ENCODE results near the gene MPP2. TPM values are rescaled to one million over a fixed set of nuclear protein-coding genes. Genes with fewer than 3 reads are reported as not detected.

MPP2 gene
- total RNA-seq, 1 donor = 0.72 TPM

GRCh38 chr17:43905400-43905984, 1.8 kb downstream of the MPP2 start:
- Histone ChIP-seq H2AFZ (ENCODE audit: low read length) (no peak overlapping the region), H3K9me3 (ENCODE audit: low read depth, low read length) (no peaks in the 10 kb centered on the region), H3K79me2 (ENCODE audit: insufficient read depth, low read length) (no peaks in the 10 kb centered on the region), H3K4me1 (ENCODE audit: insufficient read depth, low read length) (peaks cover 19% of the 10 kb centered on the region), H4K20me1 (ENCODE audit: insufficient read depth, low read length) (no peaks in the 10 kb centered on the region), H3K4me3 (ENCODE audit: insufficient read depth, low read length) (no peak overlapping the region), H3K27ac (ENCODE audit: low read depth, low read length) (no peak overlapping the region), H3K36me3 (ENCODE audit: insufficient read depth, low read length) (no peaks in the 10 kb centered on the region), H3K4me2 (ENCODE audit: insufficient read depth, low read length) (peak overlapping the region; percentile 90), H3K27me3 (ENCODE audit: insufficient read depth, low read length) (peaks cover 39% of the 10 kb centered on the region)
- no peak for DNase-seq (ENCODE audit: insufficient read length, low spot score, missing footprints)
- TF ChIP-seq CTCF (IDR thresholded peaks at IDR 0.05; ENCODE audit: extremely low read depth, low read depth, low read length) = no peak

- H3K79me2 ChIP-seq (ENCODE audit: insufficient read depth, low read length) = no peaks in the 10 kb centered on the region
- peaks cover 15% of the 10 kb centered on the region for H3K4me1 ChIP-seq (ENCODE audit: insufficient read depth, low read length)
- no peak overlapping the region for H3K4me3 ChIP-seq (ENCODE audit: insufficient read depth, low read length)
- H2AFZ ChIP-seq (ENCODE audit: low read length) = no peak overlapping the region
- peaks cover 19% of the 10 kb centered on the region for H3K27me3 ChIP-seq (ENCODE audit: insufficient read depth, low read length)
- H3K4me2 ChIP-seq (ENCODE audit: insufficient read depth, low read length) = no peak overlapping the region
- no peak for TF ChIP-seq CTCF (IDR thresholded peaks at IDR 0.05; ENCODE audit: extremely low read depth, low read depth, low read length)
- DNase-seq (ENCODE audit: insufficient read length, low spot score, missing footprints) = no peak
- H4K20me1 ChIP-seq (ENCODE audit: insufficient read depth, low read length) = no peaks in the 10 kb centered on the region
- no peaks in the 10 kb centered on the region for H3K36me3 ChIP-seq (ENCODE audit: insufficient read depth, low read length)
- H3K27ac ChIP-seq (ENCODE audit: low read depth, low read length) = no peak overlapping the region
- no peaks in the 10 kb centered on the region for H3K9me3 ChIP-seq (ENCODE audit: low read depth, low read length)
These were observed 5.3 kb downstream of the MPP2 start for GRCh38 chr17:43901861-43902589.

- Histone ChIP-seq H3K4me3 (ENCODE audit: insufficient read depth, low read length) (peak overlapping the region; percentile 70), H4K20me1 (ENCODE audit: insufficient read depth, low read length) (no peaks in the 10 kb centered on the region), H3K79me2 (ENCODE audit: insufficient read depth, low read length) (no peaks in the 10 kb centered on the region), H3K9me3 (ENCODE audit: low read depth, low read length) (no peaks in the 10 kb centered on the region), H3K36me3 (ENCODE audit: insufficient read depth, low read length) (no peaks in the 10 kb centered on the region), H3K27me3 (ENCODE audit: insufficient read depth, low read length) (peaks cover 12% of the 10 kb centered on the region), H3K27ac (ENCODE audit: low read depth, low read length) (no peak overlapping the region), H3K4me1 (ENCODE audit: insufficient read depth, low read length) (peaks cover 10% of the 10 kb centered on the region), H2AFZ (ENCODE audit: low read length) (peak overlapping the region; percentile 70), H3K4me2 (ENCODE audit: insufficient read depth, low read length) (peak overlapping the region; percentile 88)
- no peak for TF ChIP-seq CTCF (IDR thresholded peaks at IDR 0.05; ENCODE audit: extremely low read depth, low read depth, low read length)
- DNase-seq (ENCODE audit: insufficient read length, low spot score, missing footprints) = peak; percentile 35
These were observed 6.2 kb downstream of the MPP2 start for GRCh38 chr17:43900858-43901754.
